Measurements from ENCODE around the gene LDLRAD2.

DNA sequence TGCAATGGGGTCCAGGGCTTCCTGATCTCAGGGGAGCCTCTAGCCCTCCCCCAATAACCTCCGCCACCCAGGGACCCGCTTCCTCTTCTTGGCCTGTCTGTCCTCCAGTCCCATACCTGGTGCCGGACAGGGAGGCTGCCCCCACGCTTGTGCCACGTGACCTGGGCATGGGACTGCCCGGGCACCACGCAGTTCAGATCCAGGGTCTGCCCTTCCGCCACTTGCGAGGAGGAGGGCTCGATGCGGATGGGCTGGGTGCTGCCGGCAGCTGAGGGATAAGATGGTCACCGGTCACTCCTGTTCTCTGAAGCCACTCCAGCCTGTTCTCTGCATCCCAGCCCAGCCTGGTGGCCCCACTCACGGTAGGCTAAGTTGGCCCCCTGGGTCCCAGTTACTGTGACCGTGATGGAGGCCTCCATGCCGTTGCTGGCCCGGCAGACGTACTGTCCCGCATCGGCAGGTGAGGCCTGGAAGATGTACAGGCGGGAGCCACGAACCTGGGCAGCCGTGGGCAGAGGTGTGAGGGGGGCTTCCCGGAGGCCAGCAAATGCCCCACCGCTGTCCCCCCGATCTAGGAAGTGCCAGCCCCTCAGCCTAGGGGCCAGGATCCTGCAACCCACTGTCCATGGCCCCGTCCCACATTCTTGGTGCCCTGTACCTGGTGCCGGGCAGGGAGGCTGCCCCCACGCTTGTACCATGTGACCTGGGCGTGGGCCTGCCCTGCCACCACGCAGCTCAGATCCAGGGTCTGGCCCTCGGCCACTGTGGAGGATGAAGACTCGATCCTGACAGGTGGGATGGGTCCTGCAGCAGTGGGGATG lies 39.6 kb downstream of the LDLRAD2 start:
- TF ChIP-seq POLR2A (IDR thresholded peaks at IDR 0.05) (no peak), CTCF (IDR thresholded peaks at IDR 0.05) (no peak)
